ENCODE data around the gene EARS2. TPM values are rescaled to one million over a fixed set of nuclear protein-coding genes. Genes with fewer than 3 reads are reported as not detected.
"Not testable (repeated sequence)": the region's sequence is repeated elsewhere in the genome, so short reads cannot be mapped to it uniquely, and the experiment has no call there.

EARS2 gene
- total RNA-seq, 2 donors from 2014 or later: 18.2 to 83.1 TPM

DNA sequence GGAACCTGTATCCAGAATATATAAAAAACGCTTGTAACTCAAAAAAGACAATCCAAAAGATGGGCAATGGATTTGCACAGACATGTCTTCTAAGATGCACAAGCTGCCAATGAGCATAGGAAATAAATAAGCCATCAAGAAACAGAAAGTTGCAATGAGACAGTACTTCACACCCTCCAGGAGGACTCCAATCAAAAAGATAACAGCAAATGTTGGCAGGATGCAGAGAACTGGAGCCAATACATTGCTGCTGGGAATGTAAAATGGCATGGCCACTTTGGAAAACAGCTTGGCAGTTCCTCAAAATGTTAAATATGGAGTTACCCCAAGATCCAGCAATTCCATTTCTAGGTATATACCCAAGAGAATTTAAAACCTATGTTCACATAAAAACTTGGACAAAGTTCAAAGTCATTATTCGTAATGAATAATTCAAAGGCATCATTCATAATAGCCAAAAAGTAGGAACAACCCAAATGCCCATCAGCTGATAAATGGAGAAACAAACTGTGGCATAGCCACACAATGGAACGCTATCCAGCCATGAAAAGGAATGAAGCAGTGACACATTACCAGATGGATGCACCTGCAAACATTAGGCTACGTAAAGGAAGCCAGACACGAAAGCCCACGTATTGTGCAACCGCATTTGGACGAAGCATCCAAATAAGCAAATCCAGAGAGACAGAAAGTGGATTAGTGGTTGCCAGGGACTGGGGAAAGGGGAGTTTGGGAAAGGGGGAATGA is 72.5 kb downstream of the EARS2 start:
- intact Hi-C loops (cut with DNase I): no loop called here
- ATAC-seq (no peak), DNase-seq (no peak)
- WGBS, 2 donors: 80 to 83% methylated on average over 8 of the region's 8 CpGs
- no peak overlapping the region for H3K27ac ChIP-seq
- TF ChIP-seq POLR2A (IDR thresholded peaks at IDR 0.05): no peak
- TF ChIP-seq, protein P1, sequence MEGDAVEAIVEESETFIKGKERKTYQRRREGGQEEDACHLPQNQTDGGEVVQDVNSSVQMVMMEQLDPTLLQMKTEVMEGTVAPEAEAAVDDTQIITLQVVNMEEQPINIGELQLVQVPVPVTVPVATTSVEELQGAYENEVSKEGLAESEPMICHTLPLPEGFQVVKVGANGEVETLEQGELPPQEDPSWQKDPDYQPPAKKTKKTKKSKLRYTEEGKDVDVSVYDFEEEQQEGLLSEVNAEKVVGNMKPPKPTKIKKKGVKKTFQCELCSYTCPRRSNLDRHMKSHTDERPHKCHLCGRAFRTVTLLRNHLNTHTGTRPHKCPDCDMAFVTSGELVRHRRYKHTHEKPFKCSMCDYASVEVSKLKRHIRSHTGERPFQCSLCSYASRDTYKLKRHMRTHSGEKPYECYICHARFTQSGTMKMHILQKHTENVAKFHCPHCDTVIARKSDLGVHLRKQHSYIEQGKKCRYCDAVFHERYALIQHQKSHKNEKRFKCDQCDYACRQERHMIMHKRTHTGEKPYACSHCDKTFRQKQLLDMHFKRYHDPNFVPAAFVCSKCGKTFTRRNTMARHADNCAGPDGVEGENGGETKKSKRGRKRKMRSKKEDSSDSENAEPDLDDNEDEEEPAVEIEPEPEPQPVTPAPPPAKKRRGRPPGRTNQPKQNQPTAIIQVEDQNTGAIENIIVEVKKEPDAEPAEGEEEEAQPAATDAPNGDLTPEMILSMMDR (IDR thresholded peaks at IDR 0.05): no peak
- H3K4me1 ChIP-seq: peaks cover 4% of the 10 kb centered on the region
- no peak overlapping the region for H3K4me3 ChIP-seq
- H3K27me3 ChIP-seq: no peaks in the 10 kb centered on the region
- H3K36me3 ChIP-seq (replicated peaks in 1 of 2; ENCODE audit: insufficient read depth in 1 of 2, low read depth in 2 of 2): peaks cover 26 to 64% of the 10 kb centered on the region in 2 donors
- no peaks in the 10 kb centered on the region for H3K9me3 ChIP-seq

DNA sequence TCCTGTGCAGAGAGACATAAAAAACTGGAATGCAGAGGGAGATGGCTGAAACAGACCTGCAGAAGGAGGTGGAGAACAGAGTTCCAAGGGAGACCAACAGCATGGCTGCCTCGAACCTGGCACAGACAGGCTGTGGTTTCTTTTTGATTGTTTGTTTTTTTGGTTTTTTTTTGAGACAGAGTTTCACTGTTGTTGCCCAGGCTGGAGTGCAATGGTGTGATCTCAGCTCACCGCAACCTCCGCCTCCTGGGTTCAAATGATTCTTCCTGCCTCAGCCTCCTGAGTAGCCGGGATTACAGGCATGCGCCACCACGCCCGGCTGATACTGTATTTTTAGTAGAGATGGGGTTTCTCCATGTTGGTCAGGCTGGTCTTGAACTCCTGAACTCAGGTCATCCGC is 73.7 kb downstream of the EARS2 start:
- H3K27ac ChIP-seq; ATAC-seq; intact Hi-C loops (cut with DNase I); DNase-seq; H3K4me3 ChIP-seq; H3K27me3 ChIP-seq; H3K4me1 ChIP-seq; H3K9me3 ChIP-seq: not testable (repeated sequence)
- WGBS, 2 donors: 85 to 93% methylated on average over 8 of the region's 8 CpGs
- peaks cover 38 to 71% of the 10 kb centered on the region in 2 donors for H3K36me3 ChIP-seq (replicated peaks in 1 of 2; ENCODE audit: insufficient read depth in 1 of 2, low read depth in 2 of 2)

DNA sequence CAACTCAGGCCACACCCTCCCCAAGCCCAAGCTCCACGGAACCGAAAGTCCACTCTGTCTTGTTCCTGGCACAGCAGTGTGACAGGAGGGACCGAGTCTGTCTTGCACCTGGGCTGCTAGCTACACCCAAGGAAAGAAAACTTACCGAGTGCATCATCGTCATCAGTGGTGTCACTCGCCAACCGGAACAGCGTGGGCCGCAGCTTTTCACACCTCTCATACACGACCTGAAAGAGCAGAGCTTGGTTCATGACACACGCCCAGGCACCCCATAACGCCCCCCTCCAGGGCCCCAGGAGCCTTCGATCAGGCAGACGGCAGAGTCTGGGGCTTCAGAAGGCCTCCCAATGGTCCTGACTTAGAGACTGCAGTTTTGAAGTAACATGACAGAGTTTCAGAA is 74.4 kb downstream of the EARS2 start:
- no peak for ATAC-seq
- DNase-seq: no peak
- Histone ChIP-seq H3K27ac (no peak overlapping the region), H3K9me3 (no peaks in the 10 kb centered on the region), H3K36me3 (replicated peaks in 1 of 2; ENCODE audit: insufficient read depth in 1 of 2, low read depth in 2 of 2) (peaks cover 40 to 68% of the 10 kb centered on the region in 2 donors), H3K4me3 (no peak overlapping the region), H3K4me1 (peaks cover 4% of the 10 kb centered on the region), H3K27me3 (no peaks in the 10 kb centered on the region)
- WGBS, 2 donors: 82 to 89% methylated on average over 14 of the region's 14 CpGs
- intact Hi-C loops (cut with DNase I): no loop called here
- TF ChIP-seq, protein P1 (IDR thresholded peaks at IDR 0.05): no peak
- no peak for TF ChIP-seq POLR2A (IDR thresholded peaks at IDR 0.05)

DNA sequence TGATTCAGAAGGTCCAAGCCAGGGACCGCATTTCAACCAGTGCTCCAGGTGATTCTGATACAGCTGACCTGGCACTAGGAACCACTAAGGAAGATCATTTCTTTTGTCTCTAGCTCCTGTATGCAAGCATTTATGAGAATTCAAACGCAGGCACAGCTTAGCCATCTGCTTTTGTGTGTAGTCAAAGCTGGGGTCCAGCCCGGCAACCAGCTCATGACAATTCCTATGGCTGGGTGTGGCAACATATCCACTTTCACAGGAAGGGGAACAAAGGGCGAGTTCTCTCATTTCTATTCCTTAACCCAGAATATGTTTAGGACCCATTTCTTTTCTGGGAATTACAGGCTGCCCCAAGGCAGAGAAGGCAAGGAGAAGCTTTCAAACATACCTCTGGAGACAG is 76.9 kb downstream of the EARS2 start:
- no peaks in the 10 kb centered on the region for H3K9me3 ChIP-seq
- intact Hi-C loops (cut with DNase I): no loop called here
- 86 to 91% methylated on average over 4 of the region's 4 CpGs for WGBS, 2 donors
- DNase-seq: no peak
- TF ChIP-seq POLR2A (IDR thresholded peaks at IDR 0.05): no peak
- TF ChIP-seq, protein P1 (IDR thresholded peaks at IDR 0.05): no peak
- no peak overlapping the region for H3K4me3 ChIP-seq
- H3K36me3 ChIP-seq (replicated peaks in 1 of 2; ENCODE audit: insufficient read depth in 1 of 2, low read depth in 2 of 2): peaks cover 28 to 69% of the 10 kb centered on the region in 2 donors
- H3K4me1 ChIP-seq: no peaks in the 10 kb centered on the region
- no peak overlapping the region for H3K27ac ChIP-seq
- H3K27me3 ChIP-seq: no peaks in the 10 kb centered on the region
- ATAC-seq: no peak

DNA sequence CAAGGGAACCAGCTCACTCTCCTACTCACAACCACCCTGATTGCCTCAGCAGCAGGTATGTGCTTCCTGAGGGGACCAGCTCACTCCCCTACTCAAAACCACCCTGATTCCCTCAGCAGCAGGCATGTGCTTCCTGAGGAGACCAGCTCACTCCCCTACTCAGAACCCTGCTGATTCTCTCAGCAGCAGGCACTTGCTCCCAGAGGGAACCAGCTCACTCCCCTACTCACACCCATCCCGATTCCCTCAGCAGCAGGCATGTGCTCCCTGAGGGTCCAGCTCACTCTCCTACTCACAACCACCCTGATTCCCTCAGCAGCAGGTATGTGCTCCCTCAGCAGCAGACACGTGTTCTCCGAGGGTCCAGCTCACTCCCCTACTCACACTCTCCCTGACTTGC is 78.0 kb downstream of the EARS2 start:
- Histone ChIP-seq H3K36me3 (replicated peaks in 1 of 2; ENCODE audit: insufficient read depth in 1 of 2, low read depth in 2 of 2) (peaks cover 28 to 70% of the 10 kb centered on the region in 2 donors), H3K27ac (no peak overlapping the region), H3K27me3 (no peaks in the 10 kb centered on the region), H3K9me3 (no peaks in the 10 kb centered on the region), H3K4me1 (no peaks in the 10 kb centered on the region), H3K4me3 (no peak overlapping the region)
- ATAC-seq (no peak), DNase-seq (no peak)
- no peak for TF ChIP-seq POLR2A (IDR thresholded peaks at IDR 0.05)
- TF ChIP-seq, protein P1 (IDR thresholded peaks at IDR 0.05): no peak
- WGBS, 2 donors: 85 to 97% methylated on average over 3 of the region's 3 CpGs
- intact Hi-C loops (cut with DNase I): no loop called here
